ENCODE data around the gene MARCHF10. TPM values are rescaled to one million over a fixed set of nuclear protein-coding genes. Genes with fewer than 3 reads are reported as not detected.

Gene MARCHF10
- total RNA-seq, 2 donors from 2014 or later = under 0.01 TPM; not detected in 1

DNA sequence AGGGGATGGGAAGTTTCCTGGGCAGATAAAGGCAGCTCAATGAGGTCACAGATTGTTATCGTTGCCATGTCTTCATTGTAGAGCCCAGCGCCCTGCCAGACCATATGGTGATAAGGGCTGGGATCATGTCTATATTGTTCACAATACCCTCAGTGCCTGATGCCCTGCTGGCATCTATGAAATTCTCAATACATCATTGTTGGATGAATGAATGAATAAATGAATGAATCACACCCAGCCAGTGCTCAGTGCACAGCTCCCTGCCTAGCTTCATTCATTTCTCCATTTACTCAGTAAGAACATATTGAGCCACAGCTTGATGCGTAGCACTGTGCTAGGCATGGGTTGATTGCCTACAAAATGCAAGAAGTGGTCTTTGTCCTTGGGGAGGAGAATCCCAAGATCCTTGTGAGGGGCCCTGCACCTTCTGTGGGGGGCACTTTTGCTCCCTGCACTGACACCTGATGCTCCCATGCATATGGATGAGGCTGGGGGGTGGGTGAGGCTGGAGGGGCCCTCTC is 150.9 kb downstream of the MARCHF10 start:
- H3K27me3 ChIP-seq = no peaks in the 10 kb centered on the region
- H3K4me3 ChIP-seq = no peak overlapping the region
- TF ChIP-seq POLR2A (IDR thresholded peaks at IDR 0.05) = no peak
- TF ChIP-seq, protein P1, sequence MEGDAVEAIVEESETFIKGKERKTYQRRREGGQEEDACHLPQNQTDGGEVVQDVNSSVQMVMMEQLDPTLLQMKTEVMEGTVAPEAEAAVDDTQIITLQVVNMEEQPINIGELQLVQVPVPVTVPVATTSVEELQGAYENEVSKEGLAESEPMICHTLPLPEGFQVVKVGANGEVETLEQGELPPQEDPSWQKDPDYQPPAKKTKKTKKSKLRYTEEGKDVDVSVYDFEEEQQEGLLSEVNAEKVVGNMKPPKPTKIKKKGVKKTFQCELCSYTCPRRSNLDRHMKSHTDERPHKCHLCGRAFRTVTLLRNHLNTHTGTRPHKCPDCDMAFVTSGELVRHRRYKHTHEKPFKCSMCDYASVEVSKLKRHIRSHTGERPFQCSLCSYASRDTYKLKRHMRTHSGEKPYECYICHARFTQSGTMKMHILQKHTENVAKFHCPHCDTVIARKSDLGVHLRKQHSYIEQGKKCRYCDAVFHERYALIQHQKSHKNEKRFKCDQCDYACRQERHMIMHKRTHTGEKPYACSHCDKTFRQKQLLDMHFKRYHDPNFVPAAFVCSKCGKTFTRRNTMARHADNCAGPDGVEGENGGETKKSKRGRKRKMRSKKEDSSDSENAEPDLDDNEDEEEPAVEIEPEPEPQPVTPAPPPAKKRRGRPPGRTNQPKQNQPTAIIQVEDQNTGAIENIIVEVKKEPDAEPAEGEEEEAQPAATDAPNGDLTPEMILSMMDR (IDR thresholded peaks at IDR 0.05) = no peak
- no peak for ATAC-seq
- intact Hi-C loops (cut with DNase I) = no loop called here
- no peaks in the 10 kb centered on the region for H3K9me3 ChIP-seq
- H3K27ac ChIP-seq = no peak overlapping the region
- H3K36me3 ChIP-seq (replicated peaks in 1 of 2; ENCODE audit: insufficient read depth in 1 of 2, low read depth in 2 of 2) = no peaks in the 10 kb centered on the region
- WGBS, 2 donors = 86 to 91% methylated on average over 3 of the region's 3 CpGs
- peaks cover 14% of the 10 kb centered on the region for H3K4me1 ChIP-seq
- DNase-seq = no peak

DNA sequence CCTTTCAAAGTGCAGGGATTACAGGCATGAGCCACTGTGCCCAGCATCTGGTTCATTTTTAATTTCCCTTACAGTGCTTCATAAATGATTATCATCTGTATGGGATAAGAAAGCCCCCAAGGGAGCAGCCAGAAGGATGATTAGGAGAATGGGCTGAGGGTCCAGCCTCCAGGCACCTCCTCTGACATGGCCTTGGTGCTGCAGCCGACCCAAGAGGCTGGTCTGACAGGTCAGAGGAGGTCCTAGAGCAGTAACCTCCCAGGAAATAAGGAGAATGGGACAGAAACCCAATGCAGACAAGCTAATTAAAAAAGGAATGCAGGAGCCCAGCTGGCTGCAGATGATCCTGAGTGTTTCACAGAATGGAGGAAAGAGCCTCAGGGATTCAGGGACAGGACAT is 151.7 kb downstream of the MARCHF10 start:
- no peaks in the 10 kb centered on the region for H3K9me3 ChIP-seq
- no peak overlapping the region for H3K27ac ChIP-seq
- H3K4me1 ChIP-seq = peaks cover 17% of the 10 kb centered on the region
- no peaks in the 10 kb centered on the region for H3K36me3 ChIP-seq (replicated peaks in 1 of 2; ENCODE audit: insufficient read depth in 1 of 2, low read depth in 2 of 2)
- no peak overlapping the region for H3K4me3 ChIP-seq
- DNase-seq = no peak
- 33% methylated on average over 1 of the region's 1 CpG; no CpG with 5 or more reads in 1 of the 2 donors for WGBS, 2 donors
- no peak for ATAC-seq
- intact Hi-C loops (cut with DNase I) = no loop called here
- TF ChIP-seq, protein P1 (IDR thresholded peaks at IDR 0.05) = no peak
- no peak for TF ChIP-seq POLR2A (IDR thresholded peaks at IDR 0.05)
- H3K27me3 ChIP-seq = no peaks in the 10 kb centered on the region

DNA sequence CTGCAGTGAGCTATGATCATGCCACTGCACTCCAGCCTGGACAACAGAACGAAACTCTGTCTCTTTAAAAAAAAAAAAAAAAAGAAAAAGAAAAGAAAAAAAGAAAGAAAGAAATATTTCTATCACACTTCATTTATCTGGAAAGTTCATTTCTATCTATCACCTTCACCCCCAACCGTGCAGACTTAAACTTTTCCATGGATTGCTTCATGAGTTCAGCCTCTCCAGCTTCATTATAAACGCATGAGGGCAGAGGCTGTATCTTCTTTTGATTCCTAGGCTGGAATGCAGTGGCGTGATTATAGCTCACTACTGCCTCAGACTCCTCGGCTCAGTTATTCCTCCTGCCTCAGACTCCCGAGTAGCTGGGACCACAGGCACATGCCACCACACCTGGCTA is 152.5 kb downstream of the MARCHF10 start:
- Histone ChIP-seq H3K9me3 (no peaks in the 10 kb centered on the region), H3K27ac (no peak overlapping the region), H3K4me3 (no peak overlapping the region), H3K27me3 (no peaks in the 10 kb centered on the region), H3K36me3 (replicated peaks in 1 of 2; ENCODE audit: insufficient read depth in 1 of 2, low read depth in 2 of 2) (no peaks in the 10 kb centered on the region), H3K4me1 (peaks cover 17% of the 10 kb centered on the region)
- intact Hi-C loops (cut with DNase I) = no loop called here
- WGBS, 2 donors = 65 to 69% methylated on average over 6 of the region's 6 CpGs
- ATAC-seq (no peak), DNase-seq (no peak)
- TF ChIP-seq, protein P1 (IDR thresholded peaks at IDR 0.05) = no peak
- no peak for TF ChIP-seq POLR2A (IDR thresholded peaks at IDR 0.05)

DNA sequence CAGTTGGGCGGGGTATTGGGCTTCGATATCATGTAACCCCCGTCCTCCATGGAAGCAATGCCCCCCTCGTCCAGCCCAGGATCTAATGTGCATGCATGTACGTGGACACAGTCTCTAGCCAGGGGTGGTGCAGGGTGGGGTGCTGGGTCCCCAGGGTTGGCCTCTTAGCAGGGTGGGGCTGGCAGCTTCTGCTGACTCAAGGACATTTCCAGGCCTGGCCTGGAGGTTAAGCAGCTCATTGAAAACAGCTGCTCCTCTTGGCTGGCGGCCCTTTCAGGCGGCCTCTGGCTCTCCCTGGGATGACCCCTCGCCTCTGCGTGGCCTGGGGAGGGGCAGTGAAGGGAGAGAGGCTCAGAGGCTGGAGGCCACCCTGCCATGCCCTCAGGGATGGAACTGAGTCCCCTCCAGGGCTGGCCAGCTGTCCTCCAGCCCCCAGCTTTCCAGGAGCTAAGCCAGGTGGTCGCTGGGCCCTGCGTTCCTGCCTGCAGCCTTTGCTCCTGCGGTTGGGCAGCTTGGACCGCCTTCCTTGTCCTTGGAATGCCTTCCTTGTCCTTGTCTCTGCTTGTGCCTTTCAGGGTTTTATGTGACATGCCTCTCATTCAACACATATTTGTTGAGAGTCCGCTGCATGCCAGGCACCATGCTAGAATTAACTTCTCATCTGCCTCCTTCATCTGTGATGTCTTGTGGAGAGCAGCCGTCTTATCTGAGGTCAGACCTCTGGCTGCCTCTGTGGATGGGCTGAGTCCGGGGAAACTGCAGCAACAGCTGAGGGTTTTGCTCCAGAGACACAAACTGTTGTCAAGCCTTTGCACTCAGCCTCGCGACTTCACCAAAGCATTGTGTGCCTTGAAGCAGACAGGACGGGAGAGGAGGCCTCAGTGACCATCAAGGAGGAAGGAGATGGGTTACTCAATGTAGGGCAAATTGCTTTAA is 154.0 kb downstream of the MARCHF10 start:
- DNase-seq = peak; percentile 25 to 44 (median 36)
- Histone ChIP-seq H3K4me1 (peaks cover 17% of the 10 kb centered on the region), H3K27me3 (no peaks in the 10 kb centered on the region), H3K27ac (peak overlapping the region in 2 of 4 donors; percentile 34 to 50), H3K36me3 (replicated peaks in 1 of 2; ENCODE audit: insufficient read depth in 1 of 2, low read depth in 2 of 2) (no peaks in the 10 kb centered on the region), H3K4me3 (no peak overlapping the region), H3K9me3 (no peaks in the 10 kb centered on the region)
- WGBS, 2 donors = 55 to 67% methylated on average over 13 to 19 of the region's 19 CpGs
- no peak for TF ChIP-seq POLR2A (IDR thresholded peaks at IDR 0.05)
- TF ChIP-seq, protein P1 (IDR thresholded peaks at IDR 0.05) = no peak
- intact Hi-C loops (cut with DNase I) = no loop called here
- ATAC-seq = peak; percentile 36
